GM23338 (cell line): ENCODE data around the gene PNLIPRP3. TPM values are rescaled to one million over a fixed set of nuclear protein-coding genes. Genes with fewer than 3 reads are reported as not detected.

Experiments
- ATAC-seq: fragments of 200-7000 bp; cut with Tn5 transposase; 3 replicates; pipeline ENCODE4 v1.9.1; 2020
- DNase-seq: peaks from one replicate; pipeline ENCODE4 v3.0.0-alpha.2; 2015; ENCODE audit warnings: low spot score
- H2AFZ ChIP-seq: fragments of 200-600 bp; sonication (generic); 2 replicates; pipeline ENCODE4 v1.8.0; 2016; ENCODE audit warnings: antibody characterized with exemption, mild to moderate bottlenecking, moderate library complexity
- H3F3A ChIP-seq: fragments of 200-600 bp; sonication (generic); replicated peaks from 2 replicates; pipeline ENCODE4 v1.8.0; 2017; ENCODE audit warnings: antibody characterized with exemption, mixed run types, low read depth
- H3K27ac ChIP-seq: fragments of 200-600 bp; sonication (generic); 2 replicates; pipeline ENCODE4 v1.6.1; 2016; ENCODE audit warnings: low read depth
- H3K27me3 ChIP-seq: fragments of 200-600 bp; sonication (generic); 2 replicates; pipeline ENCODE4 v1.8.0; 2016; ENCODE audit warnings: mild to moderate bottlenecking, mixed run types, moderate library complexity; ENCODE audit not compliant: insufficient read depth
- H3K36me3 ChIP-seq: fragments of 200-600 bp; sonication (generic); 2 replicates; pipeline ENCODE4 v1.8.0; 2016; ENCODE audit warnings: mild to moderate bottlenecking; ENCODE audit not compliant: insufficient read depth
- H3K4me1 ChIP-seq: fragments of 200-600 bp; sonication (generic); 2 replicates; pipeline ENCODE4 v1.8.0; 2016; ENCODE audit warnings: mild to moderate bottlenecking, moderate library complexity; ENCODE audit not compliant: insufficient read depth
- H3K4me2 ChIP-seq: fragments of 200-600 bp; sonication (generic); 2 replicates; pipeline ENCODE4 v1.7.1; 2017; ENCODE audit warnings: mixed run types
- H3K4me3 ChIP-seq: fragments of 200-600 bp; sonication (generic); 2 replicates; pipeline ENCODE4 v1.6.1; 2016; ENCODE audit warnings: mixed run types
- H3K79me2 ChIP-seq: fragments of 200-600 bp; sonication (generic); replicated peaks from 2 replicates; pipeline ENCODE4 v1.8.0; 2017; ENCODE audit warnings: mild to moderate bottlenecking; ENCODE audit not compliant: insufficient read depth
- H3K9me2 ChIP-seq: fragments of 200-600 bp; sonication (generic); 2 replicates; pipeline ENCODE4 v1.8.0; 2017; ENCODE audit not compliant: insufficient read depth
- H4K20me1 ChIP-seq: fragments of 200-600 bp; sonication (generic); replicated peaks from 2 replicates; pipeline ENCODE4 v1.8.0; 2017; ENCODE audit warnings: mild to moderate bottlenecking; ENCODE audit not compliant: insufficient read depth
- H3K27ac Mint-ChIP-seq: 2 replicates; pipeline ENCODE4 v1.8.0; 2020; ENCODE audit warnings: inconsistent platforms, mild to moderate bottlenecking, moderate library complexity, mixed read lengths
- H3K27me3 Mint-ChIP-seq: 3 replicates; pipeline ENCODE4 v1.8.0; 2022; ENCODE audit warnings: low read depth, mild to moderate bottlenecking, moderate library complexity, mixed read lengths, inconsistent platforms; ENCODE audit not compliant: insufficient read depth, poor library complexity
- H3K36me3 Mint-ChIP-seq: 3 replicates; pipeline ENCODE4 v1.8.0; 2021; ENCODE audit warnings: low read depth, mild to moderate bottlenecking, inconsistent platforms, moderate library complexity, mixed read lengths
- H3K4me1 Mint-ChIP-seq: 3 replicates; pipeline ENCODE4 v1.8.0; 2020; ENCODE audit warnings: mild to moderate bottlenecking, inconsistent platforms, mixed read lengths
- H3K4me3 Mint-ChIP-seq: 3 replicates; pipeline ENCODE4 v1.8.0; 2021; ENCODE audit warnings: moderate library complexity, mild to moderate bottlenecking, inconsistent platforms, mixed read lengths
- H3K9me3 Mint-ChIP-seq: 3 replicates; pipeline ENCODE4 v1.8.0; 2020; ENCODE audit warnings: moderate library complexity, mild to moderate bottlenecking, inconsistent platforms, mixed read lengths
- CREB1 ChIP-seq: fragments of 250-450 bp; sonication (Bioruptor Pico); IDR thresholded peaks from 2 replicates; pipeline ENCODE4 v1.5.0; 2020; ENCODE audit warnings: low read depth, mild to moderate bottlenecking, moderate library complexity
- EZH2 ChIP-seq: fragments of 200-600 bp; sonication (generic); IDR thresholded peaks from one replicate; pipeline ENCODE4 v1.8.0; 2017; ENCODE audit warnings: antibody characterized with exemption, mild to moderate bottlenecking, low read depth; ENCODE audit not compliant: unreplicated experiment
- JUNB ChIP-seq: IDR thresholded peaks from one replicate; pipeline ENCODE4 v1.6.1; 2016; ENCODE audit warnings: antibody characterized with exemption; ENCODE audit not compliant: unreplicated experiment
- POLR2AphosphoS5 ChIP-seq: IDR thresholded peaks from 2 replicates; pipeline ENCODE4 v1.6.1; 2016; ENCODE audit warnings: antibody characterized with exemption, low read depth
- STAT1 ChIP-seq: IDR thresholded peaks from one replicate; pipeline ENCODE4 v1.6.1; 2016; ENCODE audit warnings: antibody characterized with exemption; ENCODE audit not compliant: unreplicated experiment
- polyA plus RNA-seq: library from polyadenylated mRNA; unstranded; fragments of >200 nt; fragmentation: Nextera tagmentation; extraction: Ambion mirVana; gene quantifications from 2 replicates; pipeline ENCODE4 v1.2.1, GENCODE V29; 2016
- total RNA-seq: library from RNA; depleted of rRNA; stranded (reverse); fragments of >200 nt; shearing (Covaris generic); gene quantifications from 2 replicates; pipeline ENCODE4 v1.2.3, GENCODE V29; 2014
- TF ChIP-seq, protein P1 (sequence below): IDR thresholded peaks from 2 replicates; pipeline ENCODE4 v1.6.1; 2016; ENCODE audit warnings: antibody characterized with exemption
- TF ChIP-seq, protein P2 (sequence below): fragments of 250-450 bp; sonication (Bioruptor Pico); IDR thresholded peaks from 2 replicates; pipeline ENCODE4 v1.5.0; 2020; ENCODE audit warnings: mild to moderate bottlenecking, moderate library complexity

PNLIPRP3 gene
- total and polyA plus RNA-seq, 2 experiments from 2014 or later: not detected

GRCh38 chr10:116431598-116431997, 4.0 kb downstream of the PNLIPRP3 start:
- H3K27ac ChIP-seq: no peak overlapping the region
- 0 out of 2 replicates have a peak, but pooled peaks cover 5% of the 10 kb centered on the region for H3K9me2 ChIP-seq
- no peak overlapping the region for H3K4me3 ChIP-seq
- Mint-ChIP-seq H3K4me3 (no peak overlapping the region), H3K4me1 (no peaks in the 10 kb centered on the region), H3K36me3 (no peaks in the 10 kb centered on the region), H3K27me3 (no peaks in the 10 kb centered on the region), H3K27ac (no peak overlapping the region), H3K9me3 (no peaks in the 10 kb centered on the region)
- H3K4me1 ChIP-seq: no peaks in the 10 kb centered on the region
- DNase-seq: peak; percentile 7
- H3K4me2 ChIP-seq: no peak overlapping the region
- no peaks in the 10 kb centered on the region for H3F3A ChIP-seq
- peak; percentile 40; the same call in 2 of the 3 replicates for ATAC-seq
- H3K36me3 ChIP-seq: no peaks in the 10 kb centered on the region
- no peak for TF ChIP-seq JUNB
- TF ChIP-seq CREB1 (CRISPR knock-in tag): no peak
- no peaks in the 10 kb centered on the region for H3K79me2 ChIP-seq
- H4K20me1 ChIP-seq: no peaks in the 10 kb centered on the region
- H2AFZ ChIP-seq: no peak overlapping the region
- no peaks in the 10 kb centered on the region for H3K27me3 ChIP-seq

DNA sequence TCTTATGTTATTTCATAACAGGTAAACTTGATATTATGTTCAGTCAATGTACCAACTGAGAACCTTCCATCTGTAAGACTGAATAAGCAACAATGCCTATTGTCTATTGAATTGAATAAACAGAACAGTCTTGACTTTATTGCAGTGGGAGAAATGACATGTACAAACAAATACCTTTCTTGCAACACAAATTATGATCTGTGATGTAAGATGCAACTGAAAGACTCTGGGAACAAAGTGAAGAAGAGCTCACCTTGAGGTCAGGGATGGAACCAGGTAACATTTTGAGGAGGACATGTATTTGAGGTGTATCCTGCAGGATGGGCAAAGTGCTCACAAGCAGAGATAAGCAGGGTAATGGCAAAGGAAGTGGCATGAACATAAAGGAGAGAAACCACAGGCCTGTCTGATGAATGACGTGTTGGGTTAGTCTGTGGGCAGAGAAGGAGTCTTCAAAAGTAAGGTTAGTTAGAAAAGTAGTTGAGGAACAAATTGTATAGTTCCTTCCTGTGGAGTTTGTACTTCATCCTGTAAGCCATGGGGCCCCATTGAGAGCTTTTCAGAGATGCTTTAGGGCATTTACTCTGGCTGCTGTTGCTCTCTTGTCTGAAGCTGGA, 9.5 kb downstream of the PNLIPRP3 start:
- H3F3A ChIP-seq: no peaks in the 10 kb centered on the region
- no peaks in the 10 kb centered on the region for H4K20me1 ChIP-seq
- H3K9me2 ChIP-seq: no peaks in the 10 kb centered on the region
- Mint-ChIP-seq H3K4me1 (no peaks in the 10 kb centered on the region), H3K36me3 (no peaks in the 10 kb centered on the region), H3K4me3 (no peak overlapping the region), H3K27ac (no peak overlapping the region), H3K27me3 (no peaks in the 10 kb centered on the region), H3K9me3 (no peaks in the 10 kb centered on the region)
- ATAC-seq (no peak), DNase-seq (no peak)
- no peaks in the 10 kb centered on the region for H3K36me3 ChIP-seq
- H3K27me3 ChIP-seq: no peaks in the 10 kb centered on the region
- H3K4me1 ChIP-seq: no peaks in the 10 kb centered on the region
- H3K4me2 ChIP-seq: no peak overlapping the region
- H2AFZ ChIP-seq: no peak overlapping the region
- H3K27ac ChIP-seq: no peak overlapping the region
- H3K4me3 ChIP-seq: no peak overlapping the region
- H3K79me2 ChIP-seq: no peaks in the 10 kb centered on the region
- TF ChIP-seq STAT1: no peak
- no peak for TF ChIP-seq CREB1 (CRISPR knock-in tag)

- no peaks in the 10 kb centered on the region for H3K36me3 Mint-ChIP-seq
- H3K4me1 Mint-ChIP-seq: no peaks in the 10 kb centered on the region
- Histone ChIP-seq H3F3A (no peaks in the 10 kb centered on the region), H4K20me1 (no peaks in the 10 kb centered on the region), H3K27me3 (no peaks in the 10 kb centered on the region), H3K4me2 (no peak overlapping the region), H3K4me1 (no peaks in the 10 kb centered on the region), H3K36me3 (no peaks in the 10 kb centered on the region), H3K4me3 (no peak overlapping the region), H3K9me2 (no peaks in the 10 kb centered on the region), H3K79me2 (no peaks in the 10 kb centered on the region), H3K27ac (no peak overlapping the region), H2AFZ (no peak overlapping the region)
- H3K9me3 Mint-ChIP-seq: no peaks in the 10 kb centered on the region
- no peaks in the 10 kb centered on the region for H3K27me3 Mint-ChIP-seq
- no peak overlapping the region for H3K27ac Mint-ChIP-seq
- no peak overlapping the region for H3K4me3 Mint-ChIP-seq
- ATAC-seq (no peak), DNase-seq (no peak)
- no peak for TF ChIP-seq CREB1 (CRISPR knock-in tag)
- TF ChIP-seq, protein P1, sequence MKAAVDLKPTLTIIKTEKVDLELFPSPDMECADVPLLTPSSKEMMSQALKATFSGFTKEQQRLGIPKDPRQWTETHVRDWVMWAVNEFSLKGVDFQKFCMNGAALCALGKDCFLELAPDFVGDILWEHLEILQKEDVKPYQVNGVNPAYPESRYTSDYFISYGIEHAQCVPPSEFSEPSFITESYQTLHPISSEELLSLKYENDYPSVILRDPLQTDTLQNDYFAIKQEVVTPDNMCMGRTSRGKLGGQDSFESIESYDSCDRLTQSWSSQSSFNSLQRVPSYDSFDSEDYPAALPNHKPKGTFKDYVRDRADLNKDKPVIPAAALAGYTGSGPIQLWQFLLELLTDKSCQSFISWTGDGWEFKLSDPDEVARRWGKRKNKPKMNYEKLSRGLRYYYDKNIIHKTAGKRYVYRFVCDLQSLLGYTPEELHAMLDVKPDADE: no peak
- no peak for TF ChIP-seq POLR2AphosphoS5
- TF ChIP-seq EZH2: no peak
- TF ChIP-seq, protein P2, sequence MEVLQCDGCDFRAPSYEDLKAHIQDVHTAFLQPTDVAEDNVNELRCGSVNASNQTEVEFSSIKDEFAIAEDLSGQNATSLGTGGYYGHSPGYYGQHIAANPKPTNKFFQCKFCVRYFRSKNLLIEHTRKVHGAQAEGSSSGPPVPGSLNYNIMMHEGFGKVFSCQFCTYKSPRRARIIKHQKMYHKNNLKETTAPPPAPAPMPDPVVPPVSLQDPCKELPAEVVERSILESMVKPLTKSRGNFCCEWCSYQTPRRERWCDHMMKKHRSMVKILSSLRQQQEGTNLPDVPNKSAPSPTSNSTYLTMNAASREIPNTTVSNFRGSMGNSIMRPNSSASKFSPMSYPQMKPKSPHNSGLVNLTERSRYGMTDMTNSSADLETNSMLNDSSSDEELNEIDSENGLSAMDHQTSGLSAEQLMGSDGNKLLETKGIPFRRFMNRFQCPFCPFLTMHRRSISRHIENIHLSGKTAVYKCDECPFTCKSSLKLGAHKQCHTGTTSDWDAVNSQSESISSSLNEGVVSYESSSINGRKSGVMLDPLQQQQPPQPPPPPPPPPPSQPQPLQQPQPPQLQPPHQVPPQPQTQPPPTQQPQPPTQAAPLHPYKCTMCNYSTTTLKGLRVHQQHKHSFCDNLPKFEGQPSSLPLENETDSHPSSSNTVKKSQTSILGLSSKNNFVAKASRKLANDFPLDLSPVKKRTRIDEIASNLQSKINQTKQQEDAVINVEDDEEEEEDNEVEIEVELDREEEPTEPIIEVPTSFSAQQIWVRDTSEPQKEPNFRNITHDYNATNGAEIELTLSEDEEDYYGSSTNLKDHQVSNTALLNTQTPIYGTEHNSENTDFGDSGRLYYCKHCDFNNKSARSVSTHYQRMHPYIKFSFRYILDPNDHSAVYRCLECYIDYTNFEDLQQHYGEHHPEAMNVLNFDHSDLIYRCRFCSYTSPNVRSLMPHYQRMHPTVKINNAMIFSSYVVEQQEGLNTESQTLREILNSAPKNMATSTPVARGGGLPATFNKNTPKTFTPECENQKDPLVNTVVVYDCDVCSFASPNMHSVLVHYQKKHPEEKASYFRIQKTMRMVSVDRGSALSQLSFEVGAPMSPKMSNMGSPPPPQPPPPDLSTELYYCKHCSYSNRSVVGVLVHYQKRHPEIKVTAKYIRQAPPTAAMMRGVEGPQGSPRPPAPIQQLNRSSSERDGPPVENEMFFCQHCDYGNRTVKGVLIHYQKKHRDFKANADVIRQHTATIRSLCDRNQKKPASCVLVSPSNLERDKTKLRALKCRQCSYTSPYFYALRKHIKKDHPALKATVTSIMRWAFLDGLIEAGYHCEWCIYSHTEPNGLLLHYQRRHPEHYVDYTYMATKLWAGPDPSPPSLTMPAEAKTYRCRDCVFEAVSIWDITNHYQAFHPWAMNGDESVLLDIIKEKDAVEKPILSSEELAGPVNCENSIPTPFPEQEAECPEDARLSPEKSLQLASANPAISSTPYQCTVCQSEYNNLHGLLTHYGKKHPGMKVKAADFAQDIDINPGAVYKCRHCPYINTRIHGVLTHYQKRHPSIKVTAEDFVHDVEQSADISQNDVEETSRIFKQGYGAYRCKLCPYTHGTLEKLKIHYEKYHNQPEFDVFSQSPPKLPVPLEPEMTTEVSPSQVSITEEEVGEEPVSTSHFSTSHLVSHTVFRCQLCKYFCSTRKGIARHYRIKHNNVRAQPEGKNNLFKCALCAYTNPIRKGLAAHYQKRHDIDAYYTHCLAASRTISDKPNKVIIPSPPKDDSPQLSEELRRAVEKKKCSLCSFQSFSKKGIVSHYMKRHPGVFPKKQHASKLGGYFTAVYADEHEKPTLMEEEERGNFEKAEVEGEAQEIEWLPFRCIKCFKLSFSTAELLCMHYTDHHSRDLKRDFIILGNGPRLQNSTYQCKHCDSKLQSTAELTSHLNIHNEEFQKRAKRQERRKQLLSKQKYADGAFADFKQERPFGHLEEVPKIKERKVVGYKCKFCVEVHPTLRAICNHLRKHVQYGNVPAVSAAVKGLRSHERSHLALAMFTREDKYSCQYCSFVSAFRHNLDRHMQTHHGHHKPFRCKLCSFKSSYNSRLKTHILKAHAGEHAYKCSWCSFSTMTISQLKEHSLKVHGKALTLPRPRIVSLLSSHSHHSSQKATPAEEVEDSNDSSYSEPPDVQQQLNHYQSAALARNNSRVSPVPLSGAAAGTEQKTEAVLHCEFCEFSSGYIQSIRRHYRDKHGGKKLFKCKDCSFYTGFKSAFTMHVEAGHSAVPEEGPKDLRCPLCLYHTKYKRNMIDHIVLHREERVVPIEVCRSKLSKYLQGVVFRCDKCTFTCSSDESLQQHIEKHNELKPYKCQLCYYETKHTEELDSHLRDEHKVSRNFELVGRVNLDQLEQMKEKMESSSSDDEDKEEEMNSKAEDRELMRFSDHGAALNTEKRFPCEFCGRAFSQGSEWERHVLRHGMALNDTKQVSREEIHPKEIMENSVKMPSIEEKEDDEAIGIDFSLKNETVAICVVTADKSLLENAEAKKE: no peak
Observed at GRCh38 chr10:116440330-116441030, 12.8 kb downstream of the PNLIPRP3 start.
